Endometrial microvascular endothelial cells (primary cell): Measurements from ENCODE around the gene RBM33. TPM values are rescaled to one million over a fixed set of nuclear protein-coding genes. Genes with fewer than 3 reads are reported as not detected.

Source experiments
- in situ Hi-C: cut with HindIII; loops from 2 replicates; pipeline ENCODE4 v1.10.0; 2017; ENCODE audit warnings: low sequenced_read_pairs, low pct_unique_long_range_greater_than_20kb; ENCODE audit errors: inconsistent ontology term
- total RNA-seq: library from RNA; depleted of rRNA; stranded (reverse); fragments of >200 nt; gene quantifications from one replicate; pipeline ENCODE4 v1.2.3, GENCODE V29; 2015; ENCODE audit errors: inconsistent ontology term

Gene RBM33
- total RNA-seq, 1 donor from 2014 or later, result 12.4 TPM

DNA sequence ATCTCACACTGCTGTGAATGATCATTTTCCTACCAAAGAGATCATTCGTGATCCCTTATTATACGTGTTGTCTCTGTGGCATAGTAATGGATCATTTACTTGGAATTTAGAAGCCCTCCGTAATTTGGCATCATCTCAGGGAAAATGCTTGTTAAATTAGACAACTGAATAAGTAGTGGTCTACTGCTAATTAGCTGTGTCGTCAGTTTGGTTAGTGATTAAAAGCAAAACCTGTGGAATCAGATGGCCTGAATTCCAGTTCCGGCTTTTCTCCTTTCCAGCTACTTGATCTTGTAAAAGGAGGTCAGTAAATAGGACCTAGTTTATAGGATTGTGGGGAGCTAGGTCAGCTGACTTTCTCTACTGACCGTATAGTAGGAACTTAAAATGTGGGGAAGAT is 65.6 kb downstream of the RBM33 start:
- in situ Hi-C loops, result no loop called here

DNA sequence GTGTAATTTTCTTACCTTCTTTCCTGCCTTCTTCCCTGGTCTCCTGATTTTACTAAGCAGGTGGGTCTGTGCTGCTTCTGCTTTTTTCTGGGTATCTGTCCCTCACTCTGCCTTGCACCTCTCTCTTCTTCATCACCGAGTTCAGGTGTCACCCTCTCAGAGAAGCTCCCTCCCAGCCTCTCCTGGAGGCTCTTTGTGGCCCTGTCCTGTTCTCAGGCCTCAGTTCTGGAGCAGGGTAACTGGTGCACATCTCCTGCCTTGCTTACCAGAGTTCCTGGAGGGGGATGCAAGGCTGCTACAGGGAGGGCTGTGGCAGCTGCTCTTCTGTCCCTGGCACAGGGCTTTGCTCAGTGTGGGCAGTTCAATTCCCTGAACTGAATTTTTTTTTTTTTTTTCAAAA is 66.1 kb downstream of the RBM33 start:
- in situ Hi-C loops, result no loop called here

DNA sequence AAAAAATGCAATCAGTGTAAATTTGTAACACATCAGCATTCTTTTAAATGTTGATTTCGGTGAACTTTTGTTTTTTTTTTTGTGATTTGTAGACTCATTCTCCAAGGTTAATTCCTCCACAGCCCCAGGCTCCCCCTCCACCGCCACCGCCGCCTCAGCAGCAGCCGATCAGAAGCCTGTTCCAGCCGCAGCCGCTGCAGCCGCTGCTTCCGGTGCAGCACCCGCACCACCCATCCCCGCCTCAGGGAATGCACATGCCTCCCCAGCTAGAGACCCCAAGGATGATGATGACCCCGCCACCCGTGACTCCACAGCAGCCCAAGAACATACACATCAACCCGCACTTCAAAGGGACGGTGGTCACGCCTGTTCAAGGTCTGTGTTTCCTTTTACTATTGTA is 66.6 kb downstream of the RBM33 start:
- in situ Hi-C loops, result no loop called here

DNA sequence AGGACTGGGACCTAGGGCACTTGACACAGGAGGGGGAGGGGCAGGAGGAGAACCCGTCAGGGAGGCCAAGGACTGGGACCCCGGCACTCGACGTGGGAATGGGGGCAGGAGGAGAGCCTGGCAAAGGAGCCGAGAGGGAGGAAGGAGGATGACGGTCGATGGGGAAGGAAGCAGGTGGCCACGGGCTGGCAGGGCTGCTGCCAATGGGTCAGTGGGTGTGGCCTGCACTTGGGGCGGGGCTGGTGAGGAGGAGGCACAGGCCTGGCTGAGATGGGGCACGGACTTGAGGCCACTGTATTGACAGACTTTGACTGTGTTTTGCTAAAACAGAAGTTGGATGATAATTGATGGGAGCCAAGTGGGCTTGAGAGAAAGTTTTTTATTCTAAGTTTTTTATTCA is 68.9 kb downstream of the RBM33 start:
- in situ Hi-C loops, result no loop called here

DNA sequence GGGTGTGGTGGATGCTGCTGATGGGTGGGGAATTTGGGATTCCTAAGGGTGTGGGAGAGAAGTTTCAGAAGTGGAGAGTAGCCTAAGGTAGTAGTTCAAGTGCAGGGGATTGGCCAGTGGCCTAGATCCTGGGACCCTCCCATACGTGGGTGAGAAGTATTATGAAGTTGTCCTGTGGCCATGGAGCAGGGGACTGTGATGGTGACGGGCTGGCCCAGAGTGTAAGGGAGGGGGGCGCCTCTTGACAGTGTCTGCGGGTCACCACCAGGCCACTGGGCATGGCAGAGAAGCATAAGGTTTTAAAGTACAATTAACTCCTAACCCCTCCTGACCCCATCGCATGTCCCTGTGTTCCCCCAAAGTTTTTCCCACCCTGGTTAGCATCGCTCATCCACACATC is 70.2 kb downstream of the RBM33 start:
- in situ Hi-C loops, result no loop called here

DNA sequence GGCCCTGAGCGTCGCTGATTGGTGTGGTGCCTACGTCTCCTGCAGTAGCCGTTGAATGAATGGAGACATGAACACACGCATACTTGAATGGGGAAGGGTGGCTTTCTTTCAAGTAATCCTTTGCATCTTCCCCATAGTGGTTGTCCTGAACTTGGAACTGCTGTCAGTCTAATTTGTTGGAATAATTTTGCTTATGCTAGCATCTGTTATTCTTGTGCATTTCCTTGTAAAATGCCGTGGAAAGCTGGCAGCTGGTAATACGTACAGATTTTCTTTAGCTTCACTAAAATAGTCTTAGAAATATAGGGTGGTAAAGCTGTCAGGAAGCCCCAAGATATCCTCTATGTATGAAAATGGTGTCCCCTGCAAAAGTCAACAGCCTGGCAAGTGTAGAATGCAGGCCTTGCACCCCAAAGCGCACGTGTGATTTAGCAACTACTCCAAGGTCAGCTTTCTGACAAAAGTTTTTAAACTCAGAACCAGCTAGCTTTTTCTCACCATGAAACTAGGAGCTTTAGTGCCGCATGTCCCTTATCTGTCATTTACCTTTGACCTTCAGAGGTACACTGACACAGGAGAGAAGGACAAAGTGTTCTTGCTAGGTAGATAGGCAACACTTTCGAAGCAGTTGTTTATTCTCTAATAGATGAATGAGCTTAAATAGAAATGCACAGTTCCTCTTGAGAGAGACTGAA is 70.8 kb downstream of the RBM33 start:
- in situ Hi-C loops, result no loop called here

DNA sequence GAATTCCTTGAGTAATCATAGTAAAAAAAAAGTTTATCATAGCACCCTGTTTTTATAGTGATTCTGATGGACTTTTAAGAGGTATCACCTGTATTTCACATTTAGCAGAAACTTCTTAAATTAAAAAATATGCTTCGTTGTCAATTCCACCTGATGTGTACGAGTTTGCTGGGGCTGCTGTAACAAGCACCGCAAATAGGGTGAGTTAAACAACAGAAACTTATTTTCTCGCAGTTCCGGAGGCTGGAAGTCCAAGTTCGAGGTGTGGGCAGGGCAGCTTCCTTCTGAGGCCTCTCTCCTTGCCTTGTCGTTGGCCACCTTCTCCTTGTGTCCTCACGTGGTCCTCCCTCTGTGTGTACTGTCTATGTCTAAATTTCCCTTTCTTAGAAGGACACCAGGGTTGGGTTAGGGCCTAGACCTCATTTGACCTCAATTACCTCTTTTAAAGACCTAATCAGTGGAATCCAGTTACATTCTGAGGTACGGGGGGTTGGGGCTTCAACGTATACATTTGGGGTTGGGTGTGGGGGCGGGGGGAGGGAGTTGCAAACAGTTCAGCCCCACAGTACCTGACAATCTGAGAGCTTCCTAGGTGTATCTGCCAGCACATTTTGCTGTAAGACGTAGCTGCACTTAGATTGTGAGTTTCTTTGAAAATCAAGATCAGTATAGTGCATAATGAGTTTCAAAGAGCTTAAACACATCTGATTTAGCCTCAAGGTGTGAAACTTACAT is 72.7 kb downstream of the RBM33 start:
- in situ Hi-C loops, result no loop called here

DNA sequence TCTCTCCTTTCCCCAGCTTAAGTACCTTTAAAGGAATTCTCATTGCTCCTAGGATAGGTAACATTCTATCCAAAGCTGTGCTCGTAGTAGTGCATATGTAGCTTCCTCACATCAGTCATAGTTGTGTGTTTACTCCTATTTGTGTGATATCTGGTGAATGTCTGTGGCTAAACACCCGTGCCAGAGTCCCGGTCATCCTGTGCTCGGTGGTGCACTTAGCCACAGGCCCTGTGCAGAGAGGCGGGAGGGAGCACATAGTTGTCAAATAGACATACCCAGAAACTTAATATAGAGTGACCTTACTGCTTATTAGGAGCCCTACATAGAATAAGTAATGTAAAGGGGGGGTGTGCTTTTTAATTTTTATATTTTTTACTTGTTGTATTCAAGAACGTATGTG is 76.6 kb downstream of the RBM33 start:
- in situ Hi-C loops, result no loop called here

DNA sequence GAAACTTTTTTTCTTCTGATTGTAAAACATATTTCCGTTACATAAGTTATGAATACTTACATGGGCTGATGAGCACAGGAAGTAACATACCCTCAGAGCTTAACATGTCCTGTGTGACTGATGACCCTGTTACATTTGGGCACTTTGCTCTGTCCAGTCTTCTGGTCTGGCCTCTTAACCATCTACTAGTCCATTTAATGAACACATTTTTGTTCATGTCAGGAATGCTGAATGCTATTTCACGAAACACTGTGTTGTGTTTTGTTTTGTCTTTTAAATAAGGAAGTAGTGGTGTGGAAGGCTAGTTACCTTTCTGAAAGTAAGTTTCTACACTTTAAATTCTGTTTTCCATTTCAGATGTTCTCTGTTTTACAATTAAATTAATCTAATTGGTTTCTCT is 77.7 kb downstream of the RBM33 start:
- in situ Hi-C loops, result no loop called here

DNA sequence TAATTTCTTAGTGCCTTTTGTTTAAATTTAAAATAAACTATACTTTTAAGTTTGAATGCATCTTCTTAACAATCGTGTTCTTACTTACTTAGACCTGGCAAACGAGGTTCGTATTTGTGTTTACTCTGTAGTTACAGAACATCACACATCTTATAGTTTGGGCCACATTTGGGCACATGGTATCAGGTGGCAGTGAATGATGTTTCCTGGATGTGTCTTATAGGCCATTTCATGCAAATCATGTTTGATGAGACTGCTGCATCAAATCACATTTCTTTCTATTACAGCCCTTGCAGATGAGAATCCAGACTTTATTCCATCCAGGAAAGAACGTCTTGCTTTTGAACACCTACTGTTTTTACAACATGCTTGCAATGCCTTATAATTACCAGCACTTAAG is 78.5 kb downstream of the RBM33 start:
- in situ Hi-C loops, result no loop called here

DNA sequence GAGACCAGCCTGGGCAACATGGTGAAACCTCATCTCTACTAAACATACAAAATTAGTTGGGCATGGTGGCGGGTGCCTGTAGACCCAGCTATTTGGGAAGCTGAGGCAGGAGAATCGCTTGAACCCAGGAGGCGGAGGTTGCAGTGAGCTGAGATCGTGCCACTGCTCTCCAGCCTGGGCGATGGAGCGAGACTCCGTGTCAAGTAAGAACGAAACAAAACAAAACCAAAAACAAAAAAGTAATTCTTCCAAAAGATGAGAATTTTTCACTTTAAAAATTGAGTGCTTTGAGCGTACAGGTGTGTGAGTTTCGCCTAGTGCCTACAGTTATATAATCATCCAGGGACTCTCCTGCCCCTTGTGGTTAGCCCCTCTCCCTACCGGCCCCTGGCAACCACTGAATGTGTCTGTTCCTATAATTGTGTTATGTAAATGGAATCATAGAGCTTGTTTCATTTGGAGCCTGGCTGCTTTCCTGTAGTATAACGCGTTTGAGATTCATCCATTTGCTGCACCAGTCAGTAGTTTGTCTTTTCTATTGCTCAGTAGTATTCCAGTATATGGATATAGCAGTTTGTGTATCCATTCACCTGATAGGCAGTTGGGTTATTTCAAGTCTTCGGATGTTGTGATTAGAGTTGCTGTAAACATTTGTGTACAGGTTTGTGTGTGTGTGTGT is 80.0 kb downstream of the RBM33 start:
- in situ Hi-C loops, result no loop called here

DNA sequence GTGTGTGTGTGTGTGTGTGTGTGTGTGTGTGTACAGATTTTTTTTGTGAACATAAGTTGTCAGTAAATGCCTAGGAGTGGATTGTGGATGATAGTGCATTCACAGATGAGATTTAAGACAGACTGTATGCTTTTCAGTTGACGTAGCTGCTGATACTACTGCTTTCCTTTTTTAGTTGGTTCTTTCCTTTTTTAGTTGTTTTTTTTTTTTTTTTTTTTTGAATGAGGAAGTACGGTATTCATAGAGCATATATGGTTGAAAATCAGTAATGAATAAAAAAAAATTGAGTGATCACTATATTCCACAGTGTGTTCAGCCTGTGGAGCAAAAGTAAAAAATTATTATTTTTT is 80.5 kb downstream of the RBM33 start:
- in situ Hi-C loops, result no loop called here

DNA sequence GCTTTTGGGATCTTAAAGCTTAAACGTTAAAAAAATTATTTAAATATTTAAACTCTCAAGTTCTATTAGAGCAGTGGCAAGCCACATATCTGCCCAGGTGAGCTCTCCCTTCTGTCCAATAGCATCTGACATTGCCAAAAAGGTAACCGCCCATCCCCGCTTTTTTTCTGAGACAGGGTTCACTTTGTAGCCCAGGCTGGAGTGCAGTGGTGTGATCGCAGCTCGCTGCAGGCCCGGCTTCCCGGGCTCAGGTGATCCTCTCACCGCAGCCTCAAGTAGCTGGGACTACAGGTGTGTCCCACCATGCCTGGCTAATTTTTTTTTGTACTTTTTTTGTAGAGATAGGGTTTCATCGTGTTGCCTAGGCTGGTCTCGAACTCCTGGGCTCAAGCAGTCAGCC is 83.2 kb downstream of the RBM33 start:
- in situ Hi-C loops, result no loop called here

DNA sequence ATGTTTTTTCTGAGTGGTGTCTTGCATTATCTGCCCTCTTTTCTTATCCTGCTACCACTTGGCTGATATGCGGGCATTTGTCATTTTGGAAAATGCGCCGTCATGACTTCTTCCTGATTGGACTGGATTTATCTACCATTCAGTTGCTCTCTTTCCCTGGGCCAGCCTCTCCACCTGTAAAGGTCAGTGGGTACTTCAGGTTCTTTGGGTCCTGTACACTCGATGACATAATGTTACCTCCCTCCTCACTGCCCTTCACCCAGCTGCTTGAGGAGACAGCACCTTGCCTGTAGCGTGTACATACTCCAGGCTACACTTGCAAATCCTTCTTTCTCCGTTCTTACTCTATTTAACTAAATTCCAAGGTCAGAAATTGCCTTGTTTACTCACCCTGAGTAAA is 83.7 kb downstream of the RBM33 start:
- in situ Hi-C loops, result no loop called here

DNA sequence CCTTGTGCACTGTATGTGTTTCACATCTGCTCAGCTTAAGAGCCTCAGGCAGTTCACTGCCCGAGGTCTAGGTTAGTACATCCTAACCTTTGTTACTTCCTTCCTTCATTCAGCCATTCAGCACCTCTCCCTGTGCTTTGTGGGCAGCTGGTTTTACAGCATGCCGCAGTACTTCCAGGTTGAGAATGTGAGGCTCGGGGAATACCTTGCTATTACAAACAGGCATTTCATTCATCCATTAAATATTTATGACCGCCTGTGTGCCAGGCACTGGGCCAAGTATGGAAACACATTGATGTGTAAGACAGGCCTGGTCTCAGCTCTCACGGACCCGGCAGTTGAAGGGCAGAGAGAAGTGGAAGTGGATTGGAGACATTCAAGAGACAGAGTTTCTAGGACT is 85.4 kb downstream of the RBM33 start:
- in situ Hi-C loops, result no loop called here

DNA sequence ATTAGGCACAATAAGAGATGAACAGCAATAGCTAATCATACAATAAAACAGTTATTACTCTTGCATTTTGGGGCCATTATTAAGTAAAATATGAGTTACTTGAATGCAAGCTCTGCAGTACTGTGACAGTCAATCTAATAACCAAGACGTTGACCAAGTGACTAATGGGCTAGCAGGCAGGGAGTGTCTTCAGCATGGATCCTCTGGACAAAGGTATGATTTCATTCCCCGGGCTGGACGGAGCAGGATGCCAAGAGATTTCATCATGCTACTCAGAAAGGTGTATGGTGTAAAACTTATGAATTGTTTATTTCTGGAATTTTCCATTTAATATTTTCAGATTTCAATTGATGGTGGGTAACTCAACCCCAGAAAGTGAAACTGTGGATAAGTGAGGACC is 86.9 kb downstream of the RBM33 start:
- in situ Hi-C loops, result no loop called here

DNA sequence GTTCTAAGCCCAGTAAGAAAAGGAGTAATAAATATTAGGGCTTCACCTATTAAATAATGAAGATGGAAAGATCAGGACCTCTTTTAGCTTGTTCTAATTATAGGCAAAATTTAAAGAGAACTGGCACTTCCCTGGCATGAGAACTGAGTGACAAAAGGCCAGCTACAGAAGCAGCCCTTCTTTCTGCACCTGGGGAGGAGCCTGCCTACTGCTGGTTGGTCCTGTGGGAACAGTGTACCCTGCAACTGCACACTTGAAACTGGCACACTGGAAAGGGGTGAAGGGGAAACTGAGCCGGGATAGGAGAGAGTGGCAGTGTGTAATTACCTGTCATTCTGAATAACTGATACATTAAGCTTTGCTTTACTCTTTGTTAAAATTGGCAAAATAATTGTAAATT is 87.4 kb downstream of the RBM33 start:
- in situ Hi-C loops, result no loop called here

DNA sequence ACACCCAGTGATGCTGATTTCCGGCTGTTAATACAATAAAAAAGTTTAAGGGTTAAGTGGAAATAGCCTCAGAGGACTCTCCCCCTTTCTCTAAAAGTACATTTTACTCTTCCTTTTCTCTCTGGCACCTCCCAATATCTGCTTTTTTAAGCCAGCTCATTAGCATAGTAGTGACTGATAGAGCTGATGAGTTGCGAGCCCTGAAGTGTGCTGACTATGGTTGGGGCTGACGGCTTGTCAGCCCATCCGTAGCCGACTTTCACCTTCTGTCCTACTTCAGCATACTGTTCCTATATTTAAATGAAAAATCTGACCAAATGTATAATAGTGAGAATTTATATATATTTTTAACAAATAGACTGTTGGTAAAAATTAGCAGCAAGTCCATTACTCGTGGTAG is 87.8 kb downstream of the RBM33 start:
- in situ Hi-C loops, result no loop called here

DNA sequence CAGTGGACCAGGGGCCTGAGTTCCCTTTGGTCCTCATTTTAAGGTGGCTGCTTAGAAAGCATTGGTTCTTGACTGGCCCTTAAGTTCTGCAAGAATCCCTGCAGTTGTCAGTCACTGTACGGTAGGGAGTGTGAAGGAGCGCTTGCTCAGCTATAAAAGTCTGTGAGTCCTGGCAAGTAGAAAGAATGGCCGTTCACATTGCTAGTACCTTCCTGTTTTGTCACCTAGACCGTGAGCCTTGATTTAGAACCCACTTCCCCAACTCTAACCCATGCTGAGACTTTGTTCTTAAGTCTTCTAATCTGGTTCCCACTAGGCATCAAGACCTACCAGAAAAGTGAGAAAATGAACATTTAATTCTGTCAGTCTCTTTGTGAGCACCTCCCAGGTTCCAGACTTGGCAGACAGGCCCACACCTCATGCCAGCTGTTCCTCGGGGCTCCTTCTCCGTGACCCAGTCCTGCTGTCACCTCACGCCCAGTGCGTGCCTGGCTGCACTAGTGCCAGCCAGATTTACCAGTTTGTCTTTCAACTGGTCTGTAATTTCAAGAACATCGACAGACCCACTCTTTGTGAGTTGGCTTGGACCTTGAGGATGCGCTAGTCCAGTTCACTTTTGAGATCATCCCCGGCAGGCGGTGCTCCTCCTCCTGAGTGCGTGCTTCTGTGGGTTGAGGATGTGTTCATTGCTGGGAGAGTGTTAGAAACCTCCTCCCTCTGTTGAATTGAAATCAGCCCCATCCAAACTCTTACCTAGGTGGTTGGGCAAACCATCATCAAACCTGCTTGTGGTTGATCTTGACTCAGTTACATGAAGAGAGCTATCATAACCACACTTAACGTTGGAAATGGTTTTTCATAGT is 89.4 kb downstream of the RBM33 start:
- in situ Hi-C loops, result no loop called here

DNA sequence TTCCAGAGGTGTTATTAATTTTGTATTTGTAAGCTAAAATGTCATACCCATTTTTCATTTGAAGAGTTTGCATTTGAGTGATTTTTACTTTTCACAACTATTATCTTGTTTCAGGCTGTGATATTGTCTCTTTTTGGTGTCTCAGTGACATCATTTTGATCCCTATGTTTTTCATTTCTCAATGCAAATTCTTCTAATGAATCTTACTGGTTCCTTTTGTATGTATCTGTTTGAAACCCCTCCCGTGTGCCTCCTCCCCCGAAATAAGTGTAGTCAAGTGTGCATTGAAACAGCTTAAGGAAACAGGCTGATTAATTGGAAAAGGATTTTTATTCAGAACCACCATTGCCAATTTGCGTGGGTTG is 90.0 kb downstream of the RBM33 start:
- in situ Hi-C loops, result no loop called here
